HUES48 (cell line): ENCODE data around the gene CACNA1I.

Experiments used
- H3K27ac ChIP-seq: one replicate; pipeline ENCODE4 v1.7.0; 2013; ENCODE audit warnings: low read depth, low read length, inconsistent platforms
- H3K27me3 ChIP-seq: 2 replicates; pipeline ENCODE4 v1.6.1; 2013; ENCODE audit warnings: mild to moderate bottlenecking, low read length; ENCODE audit not compliant: control insufficient read depth, insufficient read depth
- H3K36me3 ChIP-seq: 2 replicates; pipeline ENCODE4 v1.6.1; 2013; ENCODE audit warnings: low read length; ENCODE audit not compliant: control insufficient read depth, insufficient read depth
- H3K4me1 ChIP-seq: 2 replicates; pipeline ENCODE4 v1.6.1; 2013; ENCODE audit warnings: mild to moderate bottlenecking, low read length; ENCODE audit not compliant: control insufficient read depth, insufficient read depth
- H3K4me3 ChIP-seq: 2 replicates; pipeline ENCODE4 v1.5.1; 2013; ENCODE audit warnings: mild to moderate bottlenecking, low read depth, low read length
- H3K9ac ChIP-seq: 2 replicates; pipeline ENCODE4 v1.6.1; 2013; ENCODE audit warnings: mild to moderate bottlenecking, low read depth, low read length, moderate library complexity
- H3K9me3 ChIP-seq: 2 replicates; pipeline ENCODE4 v1.6.1; 2013; ENCODE audit warnings: low read length; ENCODE audit not compliant: control insufficient read depth, insufficient read depth

CACNA1I gene

GRCh38 chr22:39734866-39735265 is 164.3 kb downstream of the CACNA1I start:
- no peaks in the 10 kb centered on the region for H3K36me3 ChIP-seq
- no peaks in the 10 kb centered on the region for H3K27me3 ChIP-seq
- no peak overlapping the region for H3K27ac ChIP-seq
- H3K4me1 ChIP-seq, result peaks cover 7% of the 10 kb centered on the region; the same call in 1 of the 2 replicates
- H3K4me3 ChIP-seq, result no peak overlapping the region
- H3K9ac ChIP-seq, result no peak overlapping the region
- H3K9me3 ChIP-seq, result no peaks in the 10 kb centered on the region; the same call in 1 of the 2 replicates

GRCh38 chr22:39735776-39736175 is 165.2 kb downstream of the CACNA1I start:
- Histone ChIP-seq H3K27ac (no peak overlapping the region), H3K27me3 (no peaks in the 10 kb centered on the region), H3K4me1 (peaks cover 7% of the 10 kb centered on the region; the same call in 1 of the 2 replicates), H3K4me3 (no peak overlapping the region), H3K9me3 (no peaks in the 10 kb centered on the region; the same call in 1 of the 2 replicates), H3K36me3 (no peaks in the 10 kb centered on the region), H3K9ac (no peak overlapping the region)

GRCh38 chr22:39738746-39739145 is 168.2 kb downstream of the CACNA1I start:
- H3K27me3 ChIP-seq, result no peaks in the 10 kb centered on the region
- no peak overlapping the region for H3K9ac ChIP-seq
- no peaks in the 10 kb centered on the region for H3K4me1 ChIP-seq
- no peak overlapping the region for H3K4me3 ChIP-seq
- H3K9me3 ChIP-seq, result no peaks in the 10 kb centered on the region; the same call in 1 of the 2 replicates
- no peak overlapping the region for H3K27ac ChIP-seq
- no peaks in the 10 kb centered on the region for H3K36me3 ChIP-seq
